Osteoblast (primary cell): ENCODE measurements around the gene PITRM1. TPM values are rescaled to one million over a fixed set of nuclear protein-coding genes. Genes with fewer than 3 reads are reported as not detected.

Experiments
- DNase-seq: peaks from one replicate; pipeline ENCODE4 v3.0.0; 2011; ENCODE audit warnings: low spot score, mixed read lengths; ENCODE audit not compliant: insufficient read length; ENCODE audit errors: missing footprints
- H2AFZ ChIP-seq: 2 replicates; pipeline ENCODE4 v1.6.0; 2011; ENCODE audit warnings: mild to moderate bottlenecking, low read length
- H3K27ac ChIP-seq: 2 replicates; pipeline ENCODE4 v1.5.1; 2011; ENCODE audit warnings: mild to moderate bottlenecking, low read depth, low read length, moderate library complexity
- H3K27me3 ChIP-seq: 2 replicates; pipeline ENCODE4 v1.6.0; 2012; ENCODE audit warnings: mild to moderate bottlenecking, control low read depth, inconsistent platforms, low read length, moderate library complexity; ENCODE audit not compliant: insufficient read depth
- H3K36me3 ChIP-seq: 2 replicates; pipeline ENCODE4 v1.5.1; 2011; ENCODE audit warnings: mild to moderate bottlenecking, low read length, control low read depth, moderate library complexity; ENCODE audit not compliant: insufficient read depth
- H3K4me1 ChIP-seq: 2 replicates; pipeline ENCODE4 v1.5.1; 2011; ENCODE audit warnings: mild to moderate bottlenecking, low read length, control low read depth, moderate library complexity; ENCODE audit not compliant: insufficient read depth
- H3K4me2 ChIP-seq: 2 replicates; pipeline ENCODE4 v1.6.0; 2011; ENCODE audit warnings: mild to moderate bottlenecking, low read length; ENCODE audit not compliant: insufficient read depth
- H3K4me3 ChIP-seq: fragments of 200-600 bp; sonication (generic); 3 replicates; pipeline ENCODE4 v1.5.1; 2012; ENCODE audit warnings: mild to moderate bottlenecking, low read length, inconsistent platforms; ENCODE audit not compliant: insufficient read depth
- H3K79me2 ChIP-seq: 2 replicates; pipeline ENCODE4 v1.6.0; 2012; ENCODE audit warnings: mild to moderate bottlenecking, low read length, control low read depth, inconsistent platforms; ENCODE audit not compliant: insufficient read depth
- H3K9me3 ChIP-seq: 2 replicates; pipeline ENCODE4 v1.5.1; 2011; ENCODE audit warnings: low read depth, low read length, control low read depth
- H4K20me1 ChIP-seq: 2 replicates; pipeline ENCODE4 v1.6.0; 2012; ENCODE audit warnings: mild to moderate bottlenecking, low read length, control low read depth; ENCODE audit not compliant: insufficient read depth
- total RNA-seq: library from RNA; depleted of rRNA; stranded (reverse); fragments of >200 nt; gene quantifications from 2 replicates; pipeline ENCODE4 v1.2.3, GENCODE V29; 2012
- TF ChIP-seq, protein P1 (sequence below): IDR thresholded peaks from 2 replicates; pipeline ENCODE4 v1.5.1; 2011; ENCODE audit warnings: mild to moderate bottlenecking, low read depth, low read length, moderate library complexity; ENCODE audit errors: extremely low read depth

The PITRM1 gene
- total RNA-seq, 1 donor, result 89.8 TPM

GRCh38 chr10:3154666-3155065 lies 17.9 kb downstream of the PITRM1 start:
- DNase-seq, result no peak
- no peak overlapping the region for H2AFZ ChIP-seq
- no peaks in the 10 kb centered on the region for H3K79me2 ChIP-seq
- no peaks in the 10 kb centered on the region for H3K27me3 ChIP-seq
- H3K27ac ChIP-seq, result no peak overlapping the region
- peaks cover 100% of the 10 kb centered on the region for H3K36me3 ChIP-seq
- no peaks in the 10 kb centered on the region for H3K9me3 ChIP-seq
- no peak overlapping the region for H3K4me2 ChIP-seq
- H3K4me1 ChIP-seq, result no peaks in the 10 kb centered on the region
- peaks cover 6% of the 10 kb centered on the region for H4K20me1 ChIP-seq
- TF ChIP-seq, protein P1, sequence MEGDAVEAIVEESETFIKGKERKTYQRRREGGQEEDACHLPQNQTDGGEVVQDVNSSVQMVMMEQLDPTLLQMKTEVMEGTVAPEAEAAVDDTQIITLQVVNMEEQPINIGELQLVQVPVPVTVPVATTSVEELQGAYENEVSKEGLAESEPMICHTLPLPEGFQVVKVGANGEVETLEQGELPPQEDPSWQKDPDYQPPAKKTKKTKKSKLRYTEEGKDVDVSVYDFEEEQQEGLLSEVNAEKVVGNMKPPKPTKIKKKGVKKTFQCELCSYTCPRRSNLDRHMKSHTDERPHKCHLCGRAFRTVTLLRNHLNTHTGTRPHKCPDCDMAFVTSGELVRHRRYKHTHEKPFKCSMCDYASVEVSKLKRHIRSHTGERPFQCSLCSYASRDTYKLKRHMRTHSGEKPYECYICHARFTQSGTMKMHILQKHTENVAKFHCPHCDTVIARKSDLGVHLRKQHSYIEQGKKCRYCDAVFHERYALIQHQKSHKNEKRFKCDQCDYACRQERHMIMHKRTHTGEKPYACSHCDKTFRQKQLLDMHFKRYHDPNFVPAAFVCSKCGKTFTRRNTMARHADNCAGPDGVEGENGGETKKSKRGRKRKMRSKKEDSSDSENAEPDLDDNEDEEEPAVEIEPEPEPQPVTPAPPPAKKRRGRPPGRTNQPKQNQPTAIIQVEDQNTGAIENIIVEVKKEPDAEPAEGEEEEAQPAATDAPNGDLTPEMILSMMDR, result no peak
- no peak overlapping the region for H3K4me3 ChIP-seq

DNA sequence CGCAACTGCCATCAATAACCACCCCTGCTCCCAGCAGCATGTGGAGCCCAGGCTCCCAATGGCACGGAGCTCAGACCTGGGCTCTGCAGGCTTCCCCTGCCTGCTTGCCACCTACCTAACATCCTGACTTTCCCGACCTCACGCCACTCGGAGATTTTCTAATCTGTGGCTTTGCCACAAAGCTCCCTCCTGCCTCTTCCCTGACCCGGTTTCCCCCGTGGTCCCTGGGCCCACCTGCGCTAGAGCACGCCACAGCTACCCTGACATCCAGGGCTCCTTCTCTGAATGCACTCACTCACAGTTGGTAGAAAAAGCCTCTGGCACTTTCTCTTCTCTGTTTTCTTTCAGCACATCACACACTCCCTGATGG lies 20.0 kb downstream of the PITRM1 start:
- Histone ChIP-seq H3K4me1 (no peaks in the 10 kb centered on the region), H3K4me3 (no peak overlapping the region), H3K27me3 (no peaks in the 10 kb centered on the region), H3K79me2 (no peaks in the 10 kb centered on the region), H3K9me3 (no peaks in the 10 kb centered on the region), H3K27ac (no peak overlapping the region), H3K4me2 (no peak overlapping the region), H4K20me1 (peaks cover 6% of the 10 kb centered on the region), H2AFZ (no peak overlapping the region), H3K36me3 (peaks cover 100% of the 10 kb centered on the region)
- TF ChIP-seq, protein P1, result no peak
- DNase-seq, result no peak

DNA sequence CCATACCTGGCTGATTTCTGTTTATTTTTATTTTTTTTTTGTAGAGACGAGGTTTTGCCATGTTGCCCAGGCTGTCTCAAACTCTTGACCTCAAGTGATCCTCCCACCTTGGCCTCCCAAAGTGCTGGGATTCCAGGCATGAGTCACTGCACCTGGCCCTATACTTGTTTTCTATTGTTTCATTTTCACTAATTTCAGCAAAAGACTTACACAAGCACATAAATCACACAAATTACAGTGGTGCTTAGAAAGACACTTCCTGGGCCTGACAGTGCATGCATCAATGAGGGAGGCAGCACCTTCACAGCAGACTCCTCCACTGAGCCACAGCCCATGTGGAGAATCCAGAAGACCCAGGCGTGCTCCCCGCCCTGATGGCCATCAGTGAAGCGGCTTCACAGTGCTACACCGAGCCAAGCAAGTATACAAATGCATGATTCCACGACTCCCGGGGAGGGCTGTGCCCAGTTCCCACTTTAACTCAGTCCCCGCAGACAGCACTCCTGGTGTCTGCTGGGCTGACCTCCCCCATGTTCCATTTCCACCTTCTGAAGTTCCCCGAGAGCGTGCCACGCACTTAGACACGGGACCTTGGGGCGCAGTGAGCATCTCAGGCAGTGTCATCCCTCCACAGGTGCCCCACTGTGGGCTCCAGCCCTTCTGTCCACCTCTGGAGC lies 20.6 kb downstream of the PITRM1 start:
- Histone ChIP-seq H3K4me3 (no peak overlapping the region), H3K9me3 (no peaks in the 10 kb centered on the region), H3K27ac (no peak overlapping the region), H2AFZ (no peak overlapping the region), H3K27me3 (no peaks in the 10 kb centered on the region), H3K36me3 (peaks cover 100% of the 10 kb centered on the region), H4K20me1 (peaks cover 6% of the 10 kb centered on the region), H3K79me2 (no peaks in the 10 kb centered on the region), H3K4me2 (no peak overlapping the region), H3K4me1 (no peaks in the 10 kb centered on the region)
- DNase-seq, result no peak
- TF ChIP-seq, protein P1, result no peak

GRCh38 chr10:3150961-3151360 lies 21.6 kb downstream of the PITRM1 start:
- no peaks in the 10 kb centered on the region for H3K79me2 ChIP-seq
- no peak overlapping the region for H2AFZ ChIP-seq
- no peaks in the 10 kb centered on the region for H3K4me1 ChIP-seq
- H3K4me3 ChIP-seq, result no peak overlapping the region
- TF ChIP-seq, protein P1, result no peak
- H3K27me3 ChIP-seq, result no peaks in the 10 kb centered on the region
- no peak overlapping the region for H3K27ac ChIP-seq
- no peaks in the 10 kb centered on the region for H3K9me3 ChIP-seq
- no peak for DNase-seq
- no peak overlapping the region for H3K4me2 ChIP-seq
- peaks cover 6% of the 10 kb centered on the region for H4K20me1 ChIP-seq
- H3K36me3 ChIP-seq, result peaks cover 98% of the 10 kb centered on the region
